NCI-H2107 treated with DMSO at 0.1 percent for 48 hours (cell line): Measurements from ENCODE around the gene POMGNT1.

Experiments
- DNase-seq: peaks from one replicate; lab custom pipeline; 2025; ENCODE audit not compliant: unreplicated experiment; lab: John Stamatoyannopoulos, UW

The POMGNT1 gene

DNA sequence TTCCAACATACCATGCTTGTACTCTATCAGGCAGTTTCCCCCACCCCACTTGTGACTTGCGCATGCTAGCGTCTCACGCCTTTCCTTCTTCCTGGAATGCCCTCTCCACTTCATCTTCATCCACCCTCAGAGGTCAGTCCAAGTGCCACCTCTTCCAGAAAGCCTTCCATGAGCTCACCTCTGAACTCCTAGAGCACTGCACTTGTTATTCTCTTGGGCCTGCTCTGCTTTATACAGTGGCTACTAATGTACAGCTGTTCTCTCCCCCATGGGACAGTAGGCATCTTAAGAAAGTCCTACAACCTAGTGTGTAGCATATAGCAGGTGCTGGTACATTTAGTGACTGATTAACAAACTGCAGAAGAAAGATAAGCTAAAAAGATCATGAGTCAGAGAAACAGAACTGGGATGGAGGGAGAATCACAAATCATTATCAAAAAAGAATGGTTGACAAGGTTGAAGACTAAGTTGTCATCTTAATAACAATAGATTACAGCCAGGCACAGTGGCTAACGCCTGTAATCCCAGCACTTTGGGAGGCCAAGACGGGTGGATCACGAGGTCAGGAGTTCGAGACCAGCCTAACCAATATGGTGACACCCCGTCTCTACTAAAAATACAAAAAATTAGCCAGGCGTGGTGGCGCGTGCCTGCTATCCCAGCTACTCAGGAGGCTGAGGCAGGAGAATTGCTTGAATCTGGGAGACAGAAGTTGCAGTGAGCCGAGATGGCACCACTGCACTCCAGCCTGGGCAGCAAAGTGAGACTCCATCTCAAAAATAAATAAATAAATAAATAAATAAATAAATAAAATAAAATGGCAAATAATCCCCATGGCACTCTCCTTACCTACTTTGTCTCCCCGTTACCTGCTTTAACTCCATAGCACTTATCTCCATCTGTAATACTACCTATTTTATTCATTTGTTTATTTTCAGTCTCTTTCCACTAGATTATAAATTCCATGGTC, 39.6 kb downstream of the POMGNT1 start:
- no peak for DNase-seq

DNA sequence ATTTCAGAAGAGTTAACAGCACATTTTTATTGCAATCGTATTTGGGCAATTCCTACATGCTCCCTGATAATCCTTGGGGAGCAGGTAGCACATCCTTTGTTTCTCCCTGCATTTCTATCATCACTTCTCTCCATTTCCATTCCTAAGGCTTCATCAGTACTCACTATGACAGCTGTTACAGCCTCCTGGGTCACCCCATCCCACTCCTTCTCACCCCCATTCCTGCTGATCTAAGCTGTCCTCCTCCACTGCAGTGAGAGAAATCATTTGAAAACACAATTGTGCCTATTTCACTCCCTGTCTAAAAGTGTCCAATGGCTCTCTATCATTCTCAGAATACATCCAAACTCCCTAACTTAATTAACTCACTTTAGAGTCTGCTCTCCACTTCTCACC, 40.3 kb downstream of the POMGNT1 start:
- DNase-seq: no peak

DNA sequence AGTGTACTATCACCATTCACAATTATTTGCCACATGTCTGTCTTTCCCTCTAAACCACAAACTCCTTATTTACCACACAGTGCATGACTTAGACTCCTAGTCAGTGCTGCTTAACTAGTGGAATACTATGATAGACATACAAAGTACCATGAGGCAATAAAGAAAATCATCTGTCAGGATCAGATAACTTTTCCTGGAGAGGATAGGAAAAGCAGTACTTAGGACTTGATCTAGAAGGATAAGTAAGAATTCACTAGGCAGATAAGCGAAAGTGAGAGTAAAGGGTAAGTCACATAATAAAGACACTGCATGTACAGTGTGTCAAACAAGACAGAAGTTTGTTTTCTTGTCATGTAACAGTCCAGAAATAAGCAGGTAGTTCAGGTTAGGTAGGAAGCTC, 44.5 kb downstream of the POMGNT1 start:
- DNase-seq: no peak

DNA sequence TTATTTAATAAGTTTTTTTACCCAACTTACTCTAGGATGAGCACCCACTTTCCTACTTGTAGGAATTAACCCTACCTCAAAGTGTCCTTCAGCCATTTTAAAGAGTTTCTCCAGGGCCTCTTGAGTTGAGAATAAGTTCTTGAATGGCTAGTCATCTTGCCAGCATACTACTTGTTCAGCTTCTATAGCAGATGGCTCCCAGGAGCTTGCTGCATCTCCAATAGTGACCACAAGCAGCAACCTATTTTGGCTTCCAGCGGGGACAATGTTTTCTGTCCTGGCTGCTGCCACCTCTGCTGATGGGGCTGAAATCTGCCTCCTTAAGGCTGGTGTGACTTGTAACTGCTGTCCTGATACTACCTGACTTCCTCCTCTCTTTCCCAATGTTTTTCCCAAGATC, 45.0 kb downstream of the POMGNT1 start:
- no peak for DNase-seq

DNA sequence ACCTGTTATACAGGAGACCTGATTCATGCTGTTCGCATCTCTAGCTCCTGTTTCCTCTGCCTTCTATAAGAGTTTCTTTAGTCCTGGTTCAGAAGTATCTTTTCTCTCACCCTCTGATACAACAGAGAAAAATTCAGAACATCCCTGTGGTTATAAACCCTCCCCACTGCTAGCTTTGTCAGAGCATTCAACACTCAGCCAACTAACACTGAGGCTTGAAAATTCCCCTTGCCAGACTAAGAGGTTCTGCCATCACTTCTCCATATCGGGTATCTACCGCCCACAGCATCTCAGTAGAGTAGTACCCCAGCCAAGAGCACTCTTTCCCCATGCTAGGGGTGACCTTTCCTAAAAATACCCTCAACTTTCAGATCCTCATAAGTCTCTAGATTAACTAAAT, 46.2 kb downstream of the POMGNT1 start:
- no peak for DNase-seq

DNA sequence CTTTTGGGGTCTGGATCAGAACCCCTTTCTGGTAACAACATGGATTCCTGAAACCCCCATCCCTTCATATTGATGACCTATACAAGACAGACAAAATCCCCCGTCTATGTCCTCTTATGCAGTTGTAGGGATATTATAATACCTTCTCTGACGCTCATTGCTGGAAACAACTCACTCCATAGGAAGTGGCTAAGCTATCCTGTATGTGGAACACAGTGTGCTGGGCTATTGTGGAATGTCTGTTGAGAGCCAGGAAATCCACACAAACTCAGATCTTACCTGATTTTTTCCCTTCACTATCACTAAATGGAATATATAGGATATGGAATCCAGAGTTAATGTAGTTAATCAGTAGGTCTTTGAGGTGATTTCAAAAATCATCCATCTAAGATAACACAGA, 48.1 kb downstream of the POMGNT1 start:
- no peak for DNase-seq

DNA sequence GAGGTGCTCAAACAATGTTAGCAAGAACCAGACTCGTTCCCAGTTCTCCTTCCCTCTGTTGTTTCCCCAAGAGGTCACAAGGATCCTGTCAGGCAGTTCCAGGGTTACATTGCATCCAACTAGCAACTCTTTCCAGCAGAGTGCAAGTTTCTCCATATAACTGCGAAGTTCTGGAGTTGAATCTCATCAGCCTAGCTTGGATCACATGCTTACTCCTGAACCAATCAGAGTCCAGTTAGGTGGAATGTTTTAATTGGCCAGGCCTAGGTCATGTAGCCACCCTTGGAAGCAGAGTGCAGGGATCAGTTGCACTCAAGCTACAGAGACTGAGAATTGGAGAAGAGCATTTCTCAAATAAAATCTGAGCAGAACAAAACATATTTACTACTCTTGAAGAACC, 49.9 kb downstream of the POMGNT1 start:
- DNase-seq: no peak
